SJSA1 (cell line): ENCODE results near the gene ATAD2B. TPM values are rescaled to one million over a fixed set of nuclear protein-coding genes. Genes with fewer than 3 reads are reported as not detected.
A peak's percentile ranks its signal among the peaks of the same experiment; 100 is the strongest.

ENCODE experiments used
- DNase-seq, 2 experiments: peaks; one replicate each; pipeline ENCODE4 v3.0.0-alpha.2; 2015 to 2020; ENCODE audit warnings: low spot score in 2 of 2, low read depth in 1 of 2
- H3K27ac ChIP-seq: fragments of 250-450 bp; sonication (Bioruptor Pico); 2 replicates; pipeline ENCODE4 v1.5.1; 2020; ENCODE audit warnings: mild to moderate bottlenecking, moderate library complexity
- H3K27me3 ChIP-seq: fragments of 250-450 bp; sonication (Bioruptor Pico); replicated peaks from 2 replicates; pipeline ENCODE4 v1.5.1; 2020; ENCODE audit warnings: mild to moderate bottlenecking, moderate library complexity
- H3K36me3 ChIP-seq: fragments of 250-450 bp; sonication (Bioruptor Pico); 2 replicates; pipeline ENCODE4 v1.5.1; 2020; ENCODE audit warnings: mild to moderate bottlenecking
- H3K4me1 ChIP-seq: fragments of 250-450 bp; sonication (Bioruptor Pico); replicated peaks from 2 replicates; pipeline ENCODE4 v1.6.1; 2021; ENCODE audit warnings: mild to moderate bottlenecking
- H3K4me3 ChIP-seq: fragments of 250-450 bp; sonication (Bioruptor Pico); 2 replicates; pipeline ENCODE4 v1.5.1; 2020; ENCODE audit warnings: mild to moderate bottlenecking
- H3K9me3 ChIP-seq: fragments of 250-450 bp; sonication (Bioruptor Pico); replicated peaks from 2 replicates; pipeline ENCODE4 v1.5.1; 2020; ENCODE audit warnings: mild to moderate bottlenecking
- total RNA-seq: library from RNA; depleted of rRNA; stranded (reverse); fragments of >200 nt; shearing (Covaris generic); gene quantifications from 2 replicates; pipeline ENCODE4 v1.2.3, GENCODE V29; 2014

The ATAD2B gene
- total RNA-seq, 1 experiment from 2014 or later, result 13.5 TPM

- no peaks in the 10 kb centered on the region for H3K27me3 ChIP-seq
- peaks cover 11% of the 10 kb centered on the region; the same call in 1 of the 2 replicates for H3K36me3 ChIP-seq
- no peak overlapping the region for H3K27ac ChIP-seq
- no peaks in the 10 kb centered on the region for H3K4me1 ChIP-seq
- H3K4me3 ChIP-seq, result no peak overlapping the region
- H3K9me3 ChIP-seq, result no peaks in the 10 kb centered on the region
- DNase-seq, result no peak
Observed at GRCh38 chr2:23813438-23813837, 113.5 kb downstream of the ATAD2B start.

GRCh38 chr2:23809150-23809549, 117.8 kb downstream of the ATAD2B start:
- DNase-seq, result no peak
- no peaks in the 10 kb centered on the region for H3K4me1 ChIP-seq
- no peaks in the 10 kb centered on the region for H3K27me3 ChIP-seq
- peaks cover 12% of the 10 kb centered on the region for H3K36me3 ChIP-seq
- no peaks in the 10 kb centered on the region for H3K9me3 ChIP-seq
- no peak overlapping the region for H3K27ac ChIP-seq
- H3K4me3 ChIP-seq, result no peak overlapping the region

GRCh38 chr2:23806665-23807249, 120.2 kb downstream of the ATAD2B start:
- Histone ChIP-seq H3K27me3 (no peaks in the 10 kb centered on the region), H3K4me3 (no peak overlapping the region)
- no peak for DNase-seq

GRCh38 chr2:23806201-23806600, 120.7 kb downstream of the ATAD2B start:
- DNase-seq, result no peak
- Histone ChIP-seq H3K27me3 (no peaks in the 10 kb centered on the region), H3K4me3 (no peak overlapping the region), H3K27ac (no peak overlapping the region), H3K9me3 (no peaks in the 10 kb centered on the region), H3K4me1 (no peaks in the 10 kb centered on the region), H3K36me3 (peaks cover 12% of the 10 kb centered on the region; the same call in 1 of the 2 replicates)

More at GRCh38 chr2:23806665-23807249, 120.2 kb downstream of the ATAD2B start:
- H3K36me3 ChIP-seq, result peaks cover 12% of the 10 kb centered on the region; the same call in 1 of the 2 replicates
- H3K9me3 ChIP-seq, result no peaks in the 10 kb centered on the region
- no peak overlapping the region for H3K27ac ChIP-seq
- no peaks in the 10 kb centered on the region for H3K4me1 ChIP-seq

- Histone ChIP-seq H3K4me3 (no peak overlapping the region), H3K27ac (no peak overlapping the region), H3K4me1 (no peaks in the 10 kb centered on the region), H3K27me3 (no peaks in the 10 kb centered on the region), H3K36me3 (peaks cover 12% of the 10 kb centered on the region; the same call in 1 of the 2 replicates), H3K9me3 (no peaks in the 10 kb centered on the region)
- DNase-seq, result no peak
Observed at GRCh38 chr2:23803965-23804542, 122.9 kb downstream of the ATAD2B start.

DNA sequence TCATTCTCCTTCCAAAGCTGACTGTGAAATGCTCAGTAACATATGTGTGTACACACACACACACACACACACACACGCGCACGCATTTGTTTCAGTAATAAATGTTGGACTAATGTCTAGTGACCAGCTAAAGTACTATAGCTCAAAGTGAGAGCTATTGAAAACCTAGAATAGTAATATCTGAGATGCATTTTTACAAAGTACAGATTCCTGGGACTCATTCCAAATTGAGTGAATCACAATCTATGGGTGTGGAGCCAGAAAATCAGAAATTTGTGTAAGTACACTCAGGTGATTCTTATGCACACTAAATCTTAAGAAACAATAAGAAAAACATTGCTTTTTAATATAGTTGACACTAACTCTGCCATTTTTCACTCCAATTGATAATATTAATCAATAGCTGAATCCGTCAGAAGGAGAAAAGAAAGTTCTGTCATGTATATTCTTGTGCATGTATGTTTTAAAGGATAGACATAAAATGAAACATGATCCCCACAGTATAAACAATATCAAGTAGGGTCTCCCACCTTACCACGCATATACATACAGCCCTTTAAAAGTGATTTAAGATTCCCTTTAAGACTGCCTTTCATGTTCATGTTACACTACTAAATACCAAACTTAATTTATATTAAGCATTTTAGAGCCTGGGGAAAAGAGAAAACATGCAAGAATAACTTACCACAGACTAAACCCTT, 123.5 kb downstream of the ATAD2B start:
- no peak for DNase-seq
- Histone ChIP-seq H3K27me3 (no peaks in the 10 kb centered on the region), H3K4me3 (no peak overlapping the region), H3K27ac (no peak overlapping the region), H3K9me3 (no peaks in the 10 kb centered on the region), H3K36me3 (peaks cover 12% of the 10 kb centered on the region; the same call in 1 of the 2 replicates), H3K4me1 (no peaks in the 10 kb centered on the region)

- H3K4me1 ChIP-seq, result no peaks in the 10 kb centered on the region
Observed at GRCh38 chr2:23801396-23801795, 125.5 kb downstream of the ATAD2B start.

GRCh38 chr2:23794234-23794633, 132.7 kb downstream of the ATAD2B start:
- H3K4me1 ChIP-seq, result peaks cover 12% of the 10 kb centered on the region
- H3K9me3 ChIP-seq, result no peaks in the 10 kb centered on the region
- no peak overlapping the region for H3K4me3 ChIP-seq
- no peak overlapping the region for H3K27ac ChIP-seq
- no peak for DNase-seq
- H3K27me3 ChIP-seq, result no peaks in the 10 kb centered on the region
- no peaks in the 10 kb centered on the region; the same call in 1 of the 2 replicates for H3K36me3 ChIP-seq

More at GRCh38 chr2:23801396-23801795, 125.5 kb downstream of the ATAD2B start:
- no peak overlapping the region for H3K4me3 ChIP-seq
- no peaks in the 10 kb centered on the region for H3K27me3 ChIP-seq
- H3K9me3 ChIP-seq, result no peaks in the 10 kb centered on the region
- H3K36me3 ChIP-seq, result peaks cover 3% of the 10 kb centered on the region; the same call in 1 of the 2 replicates
- no peak overlapping the region for H3K27ac ChIP-seq
- DNase-seq, result no peak

GRCh38 chr2:23793476-23793875, 133.4 kb downstream of the ATAD2B start:
- no peaks in the 10 kb centered on the region for H3K9me3 ChIP-seq
- H3K27ac ChIP-seq, result no peak overlapping the region
- H3K4me1 ChIP-seq, result peaks cover 12% of the 10 kb centered on the region
- DNase-seq, result no peak
- H3K36me3 ChIP-seq, result no peaks in the 10 kb centered on the region; the same call in 1 of the 2 replicates
- H3K4me3 ChIP-seq, result no peak overlapping the region
- H3K27me3 ChIP-seq, result no peaks in the 10 kb centered on the region

DNA sequence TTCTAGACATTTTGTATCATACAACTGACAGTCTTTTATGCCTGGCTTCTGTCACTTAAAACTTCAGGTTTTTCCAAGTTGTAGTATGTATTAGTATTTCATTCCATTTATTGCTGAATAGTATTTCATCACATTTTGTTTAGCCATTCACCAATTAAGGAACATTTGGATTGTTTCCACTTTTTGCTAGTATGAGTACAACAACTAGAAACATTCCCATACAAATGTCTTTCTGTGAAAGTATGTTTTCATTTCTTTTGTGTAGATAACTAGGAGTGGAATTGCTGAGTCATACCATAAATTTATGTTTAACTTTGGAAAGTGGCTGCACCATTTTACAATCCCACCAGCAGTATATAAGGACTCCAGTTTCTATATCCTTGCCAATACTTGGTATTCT, 135.9 kb downstream of the ATAD2B start:
- DNase-seq, result peak in 1 of 2 experiments; percentile 39
- Histone ChIP-seq H3K4me1 (peaks cover 12% of the 10 kb centered on the region), H3K27ac (peak overlapping the region; percentile 34), H3K9me3 (no peaks in the 10 kb centered on the region), H3K4me3 (no peak overlapping the region), H3K36me3 (peaks cover 9% of the 10 kb centered on the region; the same call in 1 of the 2 replicates), H3K27me3 (no peaks in the 10 kb centered on the region)

- Histone ChIP-seq H3K27ac (no peak overlapping the region), H3K36me3 (peaks cover 15% of the 10 kb centered on the region; the same call in 1 of the 2 replicates), H3K4me1 (peaks cover 12% of the 10 kb centered on the region), H3K9me3 (no peaks in the 10 kb centered on the region), H3K4me3 (no peak overlapping the region), H3K27me3 (no peaks in the 10 kb centered on the region)
- no peak for DNase-seq
Observed at GRCh38 chr2:23789012-23789411, 137.9 kb downstream of the ATAD2B start.

DNA sequence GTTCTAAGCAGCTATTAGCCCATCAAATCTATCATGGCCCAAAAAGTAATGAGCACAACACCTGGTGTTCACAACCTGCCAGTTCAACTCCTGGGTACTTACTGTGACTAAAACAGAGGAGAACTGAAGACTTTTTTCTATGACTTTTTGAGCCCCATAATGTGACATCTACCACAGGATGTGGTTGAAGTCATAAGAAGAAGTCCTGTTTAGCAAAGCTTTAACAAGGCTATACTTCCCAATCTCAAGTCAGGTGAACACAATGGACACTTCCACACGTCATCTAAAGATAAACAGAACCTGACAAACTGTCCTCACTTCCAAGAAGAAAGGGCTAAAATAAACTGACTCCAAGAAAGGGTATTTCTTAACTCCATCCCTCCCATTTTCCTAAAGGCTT, 138.8 kb downstream of the ATAD2B start:
- Histone ChIP-seq H3K9me3 (no peaks in the 10 kb centered on the region), H3K4me3 (no peak overlapping the region), H3K4me1 (peaks cover 12% of the 10 kb centered on the region), H3K36me3 (peaks cover 15% of the 10 kb centered on the region; the same call in 1 of the 2 replicates), H3K27me3 (no peaks in the 10 kb centered on the region), H3K27ac (no peak overlapping the region)
- DNase-seq, result no peak

DNA sequence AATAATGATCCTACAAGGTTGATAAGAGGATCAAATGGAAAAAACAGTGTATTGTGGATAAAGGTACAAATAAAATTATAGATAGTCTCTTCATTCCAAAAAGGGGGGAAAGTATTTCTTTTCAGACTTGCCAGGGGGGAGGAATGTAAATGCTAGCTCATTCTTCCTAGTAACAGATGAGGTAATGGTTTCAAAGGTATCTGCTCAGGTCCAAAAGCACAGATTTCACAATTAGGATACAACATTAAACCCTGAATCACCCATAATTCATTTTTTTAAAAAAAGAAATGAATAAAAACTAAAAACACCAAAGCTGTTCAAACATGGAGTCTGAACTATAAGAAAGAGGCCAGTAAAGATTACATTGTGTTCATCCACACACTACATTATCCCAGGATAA, 142.0 kb downstream of the ATAD2B start:
- H3K4me3 ChIP-seq, result no peak overlapping the region
- H3K4me1 ChIP-seq, result no peaks in the 10 kb centered on the region
- H3K36me3 ChIP-seq, result peaks cover 21% of the 10 kb centered on the region; the same call in 1 of the 2 replicates
- no peaks in the 10 kb centered on the region for H3K9me3 ChIP-seq
- DNase-seq, result no peak
- H3K27ac ChIP-seq, result no peak overlapping the region
- H3K27me3 ChIP-seq, result no peaks in the 10 kb centered on the region

- no peak overlapping the region for H3K27ac ChIP-seq
- H3K27me3 ChIP-seq, result no peaks in the 10 kb centered on the region
- no peak for DNase-seq
- peaks cover 16% of the 10 kb centered on the region; the same call in 1 of the 2 replicates for H3K36me3 ChIP-seq
- H3K9me3 ChIP-seq, result no peaks in the 10 kb centered on the region
- H3K4me1 ChIP-seq, result no peaks in the 10 kb centered on the region
- H3K4me3 ChIP-seq, result no peak overlapping the region
Observed at GRCh38 chr2:23782646-23783045, 144.3 kb downstream of the ATAD2B start.
